Measurements from ENCODE around the gene KCNA10.

- TF ChIP-seq, protein P1, sequence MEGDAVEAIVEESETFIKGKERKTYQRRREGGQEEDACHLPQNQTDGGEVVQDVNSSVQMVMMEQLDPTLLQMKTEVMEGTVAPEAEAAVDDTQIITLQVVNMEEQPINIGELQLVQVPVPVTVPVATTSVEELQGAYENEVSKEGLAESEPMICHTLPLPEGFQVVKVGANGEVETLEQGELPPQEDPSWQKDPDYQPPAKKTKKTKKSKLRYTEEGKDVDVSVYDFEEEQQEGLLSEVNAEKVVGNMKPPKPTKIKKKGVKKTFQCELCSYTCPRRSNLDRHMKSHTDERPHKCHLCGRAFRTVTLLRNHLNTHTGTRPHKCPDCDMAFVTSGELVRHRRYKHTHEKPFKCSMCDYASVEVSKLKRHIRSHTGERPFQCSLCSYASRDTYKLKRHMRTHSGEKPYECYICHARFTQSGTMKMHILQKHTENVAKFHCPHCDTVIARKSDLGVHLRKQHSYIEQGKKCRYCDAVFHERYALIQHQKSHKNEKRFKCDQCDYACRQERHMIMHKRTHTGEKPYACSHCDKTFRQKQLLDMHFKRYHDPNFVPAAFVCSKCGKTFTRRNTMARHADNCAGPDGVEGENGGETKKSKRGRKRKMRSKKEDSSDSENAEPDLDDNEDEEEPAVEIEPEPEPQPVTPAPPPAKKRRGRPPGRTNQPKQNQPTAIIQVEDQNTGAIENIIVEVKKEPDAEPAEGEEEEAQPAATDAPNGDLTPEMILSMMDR (IDR thresholded peaks at IDR 0.05; ENCODE audit: low read length), result no peak
- TF ChIP-seq EZH2 (optimal IDR thresholded peaks at IDR 0.05; ENCODE audit: low read depth, low read length), result no peak
- no peak for TF ChIP-seq EZH2phosphoT487 (IDR thresholded peaks at IDR 0.05; ENCODE audit: low read length)
Observed at GRCh38 chr1:110551278-110551809, 32.4 kb upstream of the KCNA10 start.

Data from MM.1S (cell line).